ENCODE data around the gene IL18BP. TPM values are rescaled to one million over a fixed set of nuclear protein-coding genes. Genes with fewer than 3 reads are reported as not detected.

The IL18BP gene
- total and polyA plus RNA-seq, 2 donors (not counting 1 experiment from before 2014, with no cell fraction given), result 2.5 to 5.3 TPM

DNA sequence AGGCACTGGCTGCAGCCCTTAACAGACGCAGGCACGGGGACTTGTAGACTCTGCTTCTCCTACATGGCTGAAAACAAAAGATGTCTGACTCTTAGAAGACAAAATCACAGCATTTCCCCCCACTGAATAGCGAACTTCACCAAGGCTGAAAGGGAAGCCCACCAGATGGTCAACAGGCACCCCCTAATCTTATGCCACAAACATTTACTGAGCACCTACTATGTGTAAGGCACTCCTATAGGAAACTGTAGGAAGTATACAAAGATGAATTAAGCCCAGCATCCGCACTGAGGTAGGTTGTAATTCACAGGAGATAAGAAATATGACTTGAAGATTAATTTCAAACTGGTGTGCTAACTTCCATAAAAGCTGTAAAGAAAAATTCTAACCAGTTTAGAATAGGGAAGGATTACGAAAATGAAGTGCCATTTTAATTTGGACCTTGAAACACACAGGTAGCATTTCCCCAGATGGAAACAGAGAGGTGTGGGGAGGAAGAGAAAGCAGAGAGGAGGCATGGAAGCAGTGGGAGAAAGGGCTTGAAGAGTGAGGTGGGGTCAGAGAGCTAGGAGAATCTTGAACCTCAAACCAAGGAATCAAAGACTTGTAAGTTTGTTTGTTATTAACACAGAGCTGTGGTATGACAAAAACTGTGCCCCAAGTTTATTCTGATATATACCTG, 43.5 kb downstream of the IL18BP start:
- Histone ChIP-seq H3K4me2 (ENCODE audit: extremely low read depth, insufficient read depth, low read length) (peak overlapping the region; percentile 76), H3K79me2 (ENCODE audit: control insufficient read depth, insufficient read depth, low read length) (peaks cover 56% of the 10 kb centered on the region), H3K27ac (ENCODE audit: insufficient read depth, low read length) (peak overlapping the region; percentile 92), H3K36me3 (ENCODE audit: control insufficient read depth, insufficient read depth, low read length) (no peaks in the 10 kb centered on the region), H3K4me1 (ENCODE audit: control insufficient read depth, extremely low read depth, insufficient read depth, low read length) (peaks cover 18% of the 10 kb centered on the region), H4K20me1 (ENCODE audit: control insufficient read depth, extremely low read depth, insufficient read depth, low read length) (no peaks in the 10 kb centered on the region), H2AFZ (ENCODE audit: low read length) (peak overlapping the region; percentile 84), H3K9ac (ENCODE audit: insufficient read depth, low read length) (peak overlapping the region; percentile 79), H3K4me3 (replicated peaks in 1 of 4; ENCODE audit: control extremely low read depth in 1 of 4, insufficient read depth in 1 of 4, low read depth in 3 of 4, low read length in 4 of 4) (peak overlapping the region; percentile 47 to 96 (median 76)), H3K27me3 (ENCODE audit: control insufficient read depth, insufficient read depth, low read length) (no peaks in the 10 kb centered on the region), H3K9me3 (ENCODE audit: control insufficient read depth, insufficient read depth, low read depth, low read length) (no peaks in the 10 kb centered on the region)
- DNase-seq (ENCODE audit: low read depth in 2 of 2), result no peak
- TF ChIP-seq, protein P1, sequence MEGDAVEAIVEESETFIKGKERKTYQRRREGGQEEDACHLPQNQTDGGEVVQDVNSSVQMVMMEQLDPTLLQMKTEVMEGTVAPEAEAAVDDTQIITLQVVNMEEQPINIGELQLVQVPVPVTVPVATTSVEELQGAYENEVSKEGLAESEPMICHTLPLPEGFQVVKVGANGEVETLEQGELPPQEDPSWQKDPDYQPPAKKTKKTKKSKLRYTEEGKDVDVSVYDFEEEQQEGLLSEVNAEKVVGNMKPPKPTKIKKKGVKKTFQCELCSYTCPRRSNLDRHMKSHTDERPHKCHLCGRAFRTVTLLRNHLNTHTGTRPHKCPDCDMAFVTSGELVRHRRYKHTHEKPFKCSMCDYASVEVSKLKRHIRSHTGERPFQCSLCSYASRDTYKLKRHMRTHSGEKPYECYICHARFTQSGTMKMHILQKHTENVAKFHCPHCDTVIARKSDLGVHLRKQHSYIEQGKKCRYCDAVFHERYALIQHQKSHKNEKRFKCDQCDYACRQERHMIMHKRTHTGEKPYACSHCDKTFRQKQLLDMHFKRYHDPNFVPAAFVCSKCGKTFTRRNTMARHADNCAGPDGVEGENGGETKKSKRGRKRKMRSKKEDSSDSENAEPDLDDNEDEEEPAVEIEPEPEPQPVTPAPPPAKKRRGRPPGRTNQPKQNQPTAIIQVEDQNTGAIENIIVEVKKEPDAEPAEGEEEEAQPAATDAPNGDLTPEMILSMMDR (conservative IDR thresholded peaks at IDR 0.05 in 1 of 2, IDR thresholded peaks at IDR 0.05 in 1 of 2; ENCODE audit: low read depth in 1 of 2, low read length in 2 of 2), result no peak
- TF ChIP-seq EZH2 (IDR thresholded peaks at IDR 0.05; ENCODE audit: low read length, missing control alignments), result no peak

DNA sequence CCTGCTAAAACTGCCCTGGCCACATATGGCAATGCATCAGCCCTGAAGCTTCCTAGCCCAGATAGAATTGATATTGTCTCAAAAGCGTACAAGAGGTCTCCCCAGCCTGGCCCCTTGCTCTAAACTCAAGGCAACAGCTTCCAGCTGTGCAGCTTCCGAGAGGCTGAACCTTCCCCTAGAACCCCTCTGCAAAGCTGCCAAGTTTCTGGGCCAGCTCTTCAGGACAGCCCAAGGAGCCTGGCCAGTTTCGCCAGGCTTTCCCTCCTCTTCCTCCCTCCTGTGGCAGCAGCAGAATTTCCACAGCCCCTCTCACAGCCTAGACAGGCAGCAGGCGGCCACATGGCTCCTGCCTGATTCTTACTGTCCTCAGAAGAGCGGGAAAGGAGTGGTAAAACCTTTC, 47.1 kb downstream of the IL18BP start:
- Histone ChIP-seq H3K9me3 (ENCODE audit: control insufficient read depth, insufficient read depth, low read depth, low read length) (no peaks in the 10 kb centered on the region), H3K9ac (ENCODE audit: insufficient read depth, low read length) (no peak overlapping the region), H2AFZ (ENCODE audit: low read length) (no peak overlapping the region), H3K4me2 (ENCODE audit: extremely low read depth, insufficient read depth, low read length) (no peak overlapping the region), H4K20me1 (ENCODE audit: control insufficient read depth, extremely low read depth, insufficient read depth, low read length) (no peaks in the 10 kb centered on the region), H3K27ac (ENCODE audit: insufficient read depth, low read length) (no peak overlapping the region), H3K4me1 (ENCODE audit: control insufficient read depth, extremely low read depth, insufficient read depth, low read length) (peaks cover 12% of the 10 kb centered on the region), H3K79me2 (ENCODE audit: control insufficient read depth, insufficient read depth, low read length) (peaks cover 30% of the 10 kb centered on the region), H3K4me3 (replicated peaks in 1 of 4; ENCODE audit: control extremely low read depth in 1 of 4, insufficient read depth in 1 of 4, low read depth in 3 of 4, low read length in 4 of 4) (no peak overlapping the region), H3K27me3 (ENCODE audit: control insufficient read depth, insufficient read depth, low read length) (no peaks in the 10 kb centered on the region), H3K36me3 (ENCODE audit: control insufficient read depth, insufficient read depth, low read length) (no peaks in the 10 kb centered on the region)
- TF ChIP-seq EZH2 (IDR thresholded peaks at IDR 0.05; ENCODE audit: low read length, missing control alignments), result no peak
- TF ChIP-seq, protein P1 (conservative IDR thresholded peaks at IDR 0.05 in 1 of 2, IDR thresholded peaks at IDR 0.05 in 1 of 2; ENCODE audit: low read depth in 1 of 2, low read length in 2 of 2), result no peak
- DNase-seq (ENCODE audit: low read depth in 2 of 2), result peak in 1 of 2 donors; percentile 86

DNA sequence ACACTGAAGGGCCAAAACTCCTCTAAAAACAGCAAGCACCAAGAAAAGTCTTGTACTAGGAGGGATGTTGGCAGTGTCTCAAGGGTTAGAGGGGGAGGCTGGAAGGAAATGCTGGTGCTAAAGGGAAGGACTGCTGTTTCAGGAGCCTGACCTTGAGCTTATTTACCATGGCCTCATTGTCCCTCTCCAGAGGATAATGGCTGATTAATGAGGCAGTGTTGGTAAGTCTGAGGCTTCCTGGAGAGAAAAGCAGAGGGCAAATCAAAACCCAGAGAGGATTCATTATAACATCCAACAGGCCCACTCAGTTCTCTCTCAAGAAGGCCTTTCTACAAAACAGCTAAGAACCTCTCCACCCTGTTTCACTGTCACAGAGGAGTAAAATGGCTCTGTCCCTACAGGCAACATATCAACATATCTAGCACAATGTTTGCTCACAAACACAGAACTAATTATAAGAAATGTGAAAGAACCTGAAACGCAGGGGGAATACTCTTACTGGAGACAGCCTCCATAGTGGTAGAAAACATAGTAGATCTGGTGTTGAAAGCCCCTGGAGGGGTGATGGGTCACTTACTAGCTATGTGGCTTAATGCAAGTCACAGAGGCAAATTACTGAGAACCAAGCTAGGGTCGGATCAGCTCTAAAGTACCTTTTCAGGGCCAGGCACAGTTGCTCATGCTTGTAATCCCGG, 50.2 kb downstream of the IL18BP start:
- no peak overlapping the region for H3K4me3 ChIP-seq (replicated peaks in 1 of 4; ENCODE audit: control extremely low read depth in 1 of 4, insufficient read depth in 1 of 4, low read depth in 3 of 4, low read length in 4 of 4)
- no peak for TF ChIP-seq EZH2 (IDR thresholded peaks at IDR 0.05; ENCODE audit: low read length, missing control alignments)
- TF ChIP-seq, protein P1 (conservative IDR thresholded peaks at IDR 0.05 in 1 of 2, IDR thresholded peaks at IDR 0.05 in 1 of 2; ENCODE audit: low read depth in 1 of 2, low read length in 2 of 2), result no peak
- no peak for DNase-seq (ENCODE audit: low read depth in 2 of 2)
- no peaks in the 10 kb centered on the region for H3K4me1 ChIP-seq (ENCODE audit: control insufficient read depth, extremely low read depth, insufficient read depth, low read length)
- H3K9me3 ChIP-seq (ENCODE audit: control insufficient read depth, insufficient read depth, low read depth, low read length), result no peaks in the 10 kb centered on the region
- H3K4me2 ChIP-seq (ENCODE audit: extremely low read depth, insufficient read depth, low read length), result no peak overlapping the region
- H3K27ac ChIP-seq (ENCODE audit: insufficient read depth, low read length), result no peak overlapping the region
- no peak overlapping the region for H3K9ac ChIP-seq (ENCODE audit: insufficient read depth, low read length)
- no peaks in the 10 kb centered on the region for H4K20me1 ChIP-seq (ENCODE audit: control insufficient read depth, extremely low read depth, insufficient read depth, low read length)
- no peak overlapping the region for H2AFZ ChIP-seq (ENCODE audit: low read length)
- peaks cover 15% of the 10 kb centered on the region for H3K79me2 ChIP-seq (ENCODE audit: control insufficient read depth, insufficient read depth, low read length)
- no peaks in the 10 kb centered on the region for H3K27me3 ChIP-seq (ENCODE audit: control insufficient read depth, insufficient read depth, low read length)
- H3K36me3 ChIP-seq (ENCODE audit: control insufficient read depth, insufficient read depth, low read length), result no peaks in the 10 kb centered on the region
